IMR-90 (cell line): ENCODE data around the gene AFDN. TPM values are rescaled to one million over a fixed set of nuclear protein-coding genes. Genes with fewer than 3 reads are reported as not detected.

Source experiments
- ATAC-seq: fragments of 200-7000 bp; cut with Tn5 transposase; 2 replicates; pipeline ENCODE4 v1.9.1; 2020; ENCODE audit warnings: low read depth, mild to moderate bottlenecking, moderate library complexity
- BruUV-seq: library from RNA; stranded (reverse); fragments of 400-500 nt; replicated peaks from 2 replicates; lab custom pipeline; 2021; lab: Mats Ljungman, UMichigan
- CTCF ChIA-PET: fragments of 300-600 bp; formaldehyde crosslinking; extraction: SDS; loops from one replicate; lab custom pipeline; 2021; ENCODE audit warnings: antibody characterized with exemption; lab: Yijun Ruan, JAX
- POLR2A ChIA-PET: fragments of 300-600 bp; sonication (Branson Sonifier 250); formaldehyde crosslinking; loops from one replicate; lab custom pipeline; 2022; ENCODE audit warnings: antibody characterized with exemption; ENCODE audit not compliant: unreplicated experiment; lab: Charles Lee
- DNase-seq: peaks from one replicate; pipeline ENCODE4 v3.0.0; 2013
- H2AFZ ChIP-seq: replicated peaks from 2 replicates; pipeline ENCODE3; 2013; ENCODE audit warnings: low read length, mild to moderate bottlenecking; ENCODE audit not compliant: poor library complexity
- H2AK5ac ChIP-seq: 2 replicates; pipeline ENCODE4 v1.6.1; 2013; ENCODE audit warnings: low read depth, low read length, inconsistent platforms
- H2AK9ac ChIP-seq: replicated peaks from 2 replicates; pipeline ENCODE3; 2013; ENCODE audit warnings: mild to moderate bottlenecking, low read depth, low read length, moderate library complexity; ENCODE audit not compliant: poor library complexity
- H2BK120ac ChIP-seq: 2 replicates; pipeline ENCODE4 v1.6.1; 2013; ENCODE audit warnings: low read depth, low read length, inconsistent platforms
- H2BK15ac ChIP-seq: 3 replicates; pipeline ENCODE4 v1.6.1; 2013; ENCODE audit warnings: low read depth, low read length, inconsistent platforms
- H2BK20ac ChIP-seq: 2 replicates; pipeline ENCODE4 v1.6.1; 2013; ENCODE audit warnings: low read depth, mild to moderate bottlenecking, inconsistent platforms, low read length, moderate library complexity
- H2BK5ac ChIP-seq: 2 replicates; pipeline ENCODE4 v1.6.1; 2013; ENCODE audit warnings: mild to moderate bottlenecking, low read depth, low read length, inconsistent platforms; ENCODE audit not compliant: poor library complexity, severe bottlenecking
- H3K14ac ChIP-seq: replicated peaks from 2 replicates; pipeline ENCODE4 v1.6.1; 2013; ENCODE audit warnings: low read depth, low read length, inconsistent platforms
- H3K18ac ChIP-seq: 2 replicates; pipeline ENCODE4 v1.6.1; 2013; ENCODE audit warnings: low read depth, low read length, control low read depth
- H3K23ac ChIP-seq: 2 replicates; pipeline ENCODE4 v1.6.1; 2013; ENCODE audit warnings: low read depth, low read length, inconsistent platforms
- H3K27ac ChIP-seq: 2 replicates; pipeline ENCODE4 v1.5.1; 2013; ENCODE audit warnings: mild to moderate bottlenecking, control low read depth, low read length; ENCODE audit not compliant: insufficient read depth
- H3K27me3 ChIP-seq: 2 replicates; pipeline ENCODE4 v1.6.1; 2013; ENCODE audit warnings: low read length; ENCODE audit not compliant: control insufficient read depth, insufficient read depth
- H3K36me3 ChIP-seq: 2 replicates; pipeline ENCODE4 v1.6.1; 2013; ENCODE audit warnings: low read length, mixed read lengths; ENCODE audit not compliant: control insufficient read depth, insufficient read depth
- H3K4ac ChIP-seq: 2 replicates; pipeline ENCODE4 v1.6.1; 2013; ENCODE audit warnings: low read depth, low read length, inconsistent platforms
- H3K4me1 ChIP-seq: 2 replicates; pipeline ENCODE4 v1.6.1; 2013; ENCODE audit warnings: low read length, mixed read lengths; ENCODE audit not compliant: control insufficient read depth, insufficient read depth
- H3K4me2 ChIP-seq: 2 replicates; pipeline ENCODE4 v1.6.1; 2013; ENCODE audit warnings: low read depth, mild to moderate bottlenecking, control low read depth, low read length, moderate library complexity
- H3K4me3 ChIP-seq: 2 replicates; pipeline ENCODE4 v1.5.1; 2013; ENCODE audit warnings: low read depth, mild to moderate bottlenecking, control low read depth, low read length, moderate library complexity; ENCODE audit not compliant: insufficient read depth
- H3K56ac ChIP-seq: 2 replicates; pipeline ENCODE4 v1.6.1; 2013; ENCODE audit warnings: low read length, inconsistent platforms; ENCODE audit not compliant: insufficient read depth; ENCODE audit errors: extremely low read depth
- H3K79me1 ChIP-seq, 2 experiments: 2 replicates each; pipeline ENCODE4 v1.6.1; 2013; ENCODE audit warnings: low read length in 2 of 2, inconsistent platforms in 1 of 2, low read depth in 1 of 2
- H3K9ac ChIP-seq: 2 replicates; pipeline ENCODE4 v1.6.1; 2013; ENCODE audit warnings: low read depth, low read length, control low read depth
- H3K9me1 ChIP-seq: 2 replicates; pipeline ENCODE4 v1.6.1; 2013; ENCODE audit warnings: low read length, inconsistent platforms; ENCODE audit not compliant: insufficient read depth
- H3K9me3 ChIP-seq: 2 replicates; pipeline ENCODE4 v1.6.1; 2013; ENCODE audit warnings: low read length; ENCODE audit not compliant: control insufficient read depth, insufficient read depth
- H4K20me1 ChIP-seq: 2 replicates; pipeline ENCODE4 v1.6.1; 2013; ENCODE audit warnings: low read length, inconsistent platforms; ENCODE audit not compliant: insufficient read depth
- H4K5ac ChIP-seq: 2 replicates; pipeline ENCODE4 v1.6.1; 2013; ENCODE audit warnings: mild to moderate bottlenecking, low read depth, low read length, control low read depth
- H4K8ac ChIP-seq, 2 experiments: 2 replicates each; pipeline ENCODE4 v1.6.1; 2013; ENCODE audit warnings: low read depth in 2 of 2, low read length in 2 of 2, control low read depth in 1 of 2, inconsistent platforms in 1 of 2
- H4K91ac ChIP-seq: 2 replicates; pipeline ENCODE4 v1.6.1; 2013; ENCODE audit warnings: low read depth, low read length, inconsistent platforms; ENCODE audit not compliant: insufficient read depth
- BHLHE40 ChIP-seq: fragments of 150-350 bp; IDR thresholded peaks from 2 replicates; pipeline ENCODE4 v1.6.1; 2016; ENCODE audit warnings: mild to moderate bottlenecking, low read depth, low read length
- CEBPB ChIP-seq: IDR thresholded peaks from 2 replicates; pipeline ENCODE4 v1.6.1; 2012; ENCODE audit warnings: low read depth, low read length, improper control_type of control experiment
- CTCF ChIP-seq: conservative IDR thresholded peaks from 2 replicates; pipeline ENCODE4 v1.5.1; 2012; ENCODE audit warnings: mild to moderate bottlenecking, low read depth, low read length, improper control_type of control experiment
- ELK1 ChIP-seq: fragments of 150-350 bp; IDR thresholded peaks from 2 replicates; pipeline ENCODE4 v1.6.1; 2016; ENCODE audit warnings: low read depth, mild to moderate bottlenecking, low read length, moderate library complexity, borderline replicate concordance
- FOS ChIP-seq: fragments of 150-350 bp; IDR thresholded peaks from 2 replicates; pipeline ENCODE4 v1.6.1; 2016; ENCODE audit warnings: low read depth, low read length
- MAFK ChIP-seq: IDR thresholded peaks from 2 replicates; pipeline ENCODE4 v1.6.1; 2012; ENCODE audit warnings: low read depth, low read length, improper control_type of control experiment
- MAZ ChIP-seq: IDR thresholded peaks from 2 replicates; pipeline ENCODE4 v1.6.1; 2012; ENCODE audit warnings: low read depth, mild to moderate bottlenecking, low read length, improper control_type of control experiment, moderate library complexity, borderline replicate concordance
- NFE2L2 ChIP-seq: fragments of 150-350 bp; IDR thresholded peaks from 2 replicates; pipeline ENCODE4 v1.6.1; 2016; ENCODE audit warnings: low read depth, mild to moderate bottlenecking, low read length
- RAD21 ChIP-seq: IDR thresholded peaks from 2 replicates; pipeline ENCODE4 v1.6.1; 2012; ENCODE audit warnings: low read length, improper control_type of control experiment
- RCOR1 ChIP-seq: IDR thresholded peaks from 2 replicates; pipeline ENCODE4 v1.6.1; 2012; ENCODE audit warnings: mild to moderate bottlenecking, low read length, improper control_type of control experiment; ENCODE audit not compliant: insufficient replicate concordance
- USF2 ChIP-seq: fragments of 150-350 bp; IDR thresholded peaks from 2 replicates; pipeline ENCODE4 v1.6.1; 2017; ENCODE audit warnings: mild to moderate bottlenecking, antibody characterized with exemption, low read length, low read depth
- WGBS, 2 experiments: methylation state at CpG; one replicate each; pipeline versions ENCODE4 v1.1.5 to v1.1.7; 2013; ENCODE audit warnings: missing lambda C conversion rate in 2 of 2; ENCODE audit not compliant: insufficient read length in 1 of 2; ENCODE audit errors: extremely low coverage in 2 of 2; 5-methylcytosine and 5-hydroxymethylcytosine counted together
- dilution Hi-C: fragments of 300-500 bp; cut with HindIII; formaldehyde crosslinking; loops from one replicate; pipeline ENCODE4 v1.14.3; 2018; ENCODE audit warnings: low sequenced_read_pairs; ENCODE audit not compliant: unreplicated experiment
- in situ Hi-C: fragments of 300-500 bp; cut with MboI; formaldehyde crosslinking; loops from 3 replicates; pipeline ENCODE4 v1.14.3; 2019; ENCODE audit warnings: low sequenced_read_pairs, inconsistent platforms, mixed read lengths
- intact Hi-C: fragments of 100-400 bp; cut with micrococcal nuclease; formaldehyde crosslinking; loops from 2 replicates; pipeline ENCODE4 v1.10.0; 2022
- polyA plus RNA-seq, 3 experiments: library from polyadenylated mRNA; depleted of rRNA; stranded (reverse); fragments of >200 nt; gene quantifications; 2 replicates each; pipeline ENCODE4 v1.2.3, GENCODE V29; 2012; ENCODE audit warnings: low replicate concordance in 1 of 3
- total RNA-seq: library from RNA; depleted of rRNA; stranded (reverse); fragments of >200 nt; gene quantifications from 2 replicates; pipeline ENCODE4 v1.2.3, GENCODE V29; 2012

AFDN gene
- total and polyA plus RNA-seq, 2 of the 4 experiments (the other 2 are of a cell fraction): 11.6 to 20.8 TPM

- WGBS, 2 experiments: no CpG with 5 or more reads among the region's 12 CpGs
Observed at GRCh38 chr6:167798453-167798852, 28.3 kb upstream of the AFDN start.

More at GRCh38 chr6:167798453-167798852, 28.3 kb upstream of the AFDN start:
- no peak overlapping the region for H2AFZ ChIP-seq
- no peak for TF ChIP-seq RCOR1
- TF ChIP-seq BHLHE40: no peak
- TF ChIP-seq NFE2L2: no peak
- TF ChIP-seq CTCF: no peak
- no peak for TF ChIP-seq MAZ
- no peak for TF ChIP-seq CEBPB
- TF ChIP-seq RAD21: no peak
- TF ChIP-seq ELK1: no peak
- no peak for TF ChIP-seq FOS
- no peak for TF ChIP-seq MAFK
- no peak for TF ChIP-seq USF2
- H2AK9ac ChIP-seq: no peak overlapping the region
- no peak overlapping the region for H2BK5ac ChIP-seq
- ChIA-PET POLR2A (no interaction called here), CTCF (no interaction called here)
- dilution Hi-C loops: no loop called here
- H3K4ac ChIP-seq: no peak overlapping the region
- no peaks in the 10 kb centered on the region; the same call in 1 of the 2 replicates for H4K20me1 ChIP-seq
- H3K79me1 ChIP-seq: no peaks in the 10 kb centered on the region
- in situ Hi-C loops: no loop called here
- no peak overlapping the region for H2BK120ac ChIP-seq
- no peaks in the 10 kb centered on the region for H3K9me3 ChIP-seq
- H4K91ac ChIP-seq: no peak overlapping the region
- no peak overlapping the region for H4K5ac ChIP-seq
- no peak overlapping the region for H3K9ac ChIP-seq
- no peaks in the 10 kb centered on the region for H3K36me3 ChIP-seq
- BruUV-seq: no TSS peak
- DNase-seq: no peak
- no peak overlapping the region for H3K14ac ChIP-seq
- H4K8ac ChIP-seq: no peak overlapping the region
- no peak overlapping the region for H3K4me2 ChIP-seq
- no peak overlapping the region for H2AK5ac ChIP-seq
- H3K56ac ChIP-seq: no peak overlapping the region
- no peak overlapping the region for H3K4me3 ChIP-seq
- no peak overlapping the region for H2BK15ac ChIP-seq
- no peak for ATAC-seq
- no peak overlapping the region for H3K18ac ChIP-seq
- intact Hi-C loops: no loop called here
- H3K23ac ChIP-seq: no peak overlapping the region
- H3K27me3 ChIP-seq: peaks cover 7% of the 10 kb centered on the region
- no peaks in the 10 kb centered on the region for H3K9me1 ChIP-seq
- no peak overlapping the region for H2BK20ac ChIP-seq
- H3K4me1 ChIP-seq: no peaks in the 10 kb centered on the region
- no peak overlapping the region for H3K27ac ChIP-seq
